NCI-H2171 (cell line): ENCODE measurements around the gene CELF3.
"Not testable (repeated sequence)": the region's sequence is repeated elsewhere in the genome, so short reads cannot be mapped to it uniquely, and the experiment has no call there.

Experiments used
- DNase-seq: peaks from one replicate; lab custom pipeline; 2025; lab: John Stamatoyannopoulos, UW

CELF3 gene

DNA sequence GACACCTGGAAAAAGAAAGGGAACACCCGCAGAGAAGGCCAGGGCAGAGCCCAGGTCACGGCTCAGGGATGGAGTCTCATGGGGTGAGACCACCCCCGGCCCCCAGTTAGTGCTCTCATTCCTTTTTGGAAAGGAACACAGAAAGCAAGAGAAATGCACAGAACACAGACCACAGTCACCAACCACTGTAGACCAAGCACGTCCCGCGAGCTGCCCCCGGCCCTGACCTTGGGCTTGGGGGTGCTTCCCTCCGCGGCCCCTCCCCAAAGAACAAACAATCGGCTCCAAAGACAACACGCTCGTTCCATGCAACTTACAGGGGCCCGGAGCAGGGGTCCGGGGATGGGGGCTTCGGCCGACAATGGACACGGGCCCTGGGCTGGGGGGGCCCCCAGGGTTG, 12.8 kb downstream of the CELF3 start:
- DNase-seq = no peak

DNA sequence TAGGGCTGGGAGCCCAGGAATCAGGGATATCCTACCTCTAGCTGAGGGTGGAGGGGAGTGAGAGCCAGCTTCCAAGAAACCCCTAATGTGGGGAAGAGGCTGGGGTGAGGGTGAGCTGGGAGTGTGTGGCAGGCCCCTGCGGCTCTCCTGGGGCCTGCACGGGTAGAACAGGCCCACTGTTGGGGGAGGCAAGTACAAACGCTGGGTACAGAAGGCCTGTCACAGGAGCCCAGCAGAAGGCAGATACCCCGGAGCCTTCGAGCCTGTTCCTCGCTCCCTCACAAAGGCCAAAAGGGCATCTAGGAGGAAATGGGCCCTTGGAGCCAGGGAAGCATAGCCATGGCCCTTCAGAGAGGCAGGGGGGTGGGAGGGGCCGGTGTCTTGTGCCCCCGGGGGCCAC, 13.7 kb downstream of the CELF3 start:
- DNase-seq = no peak

DNA sequence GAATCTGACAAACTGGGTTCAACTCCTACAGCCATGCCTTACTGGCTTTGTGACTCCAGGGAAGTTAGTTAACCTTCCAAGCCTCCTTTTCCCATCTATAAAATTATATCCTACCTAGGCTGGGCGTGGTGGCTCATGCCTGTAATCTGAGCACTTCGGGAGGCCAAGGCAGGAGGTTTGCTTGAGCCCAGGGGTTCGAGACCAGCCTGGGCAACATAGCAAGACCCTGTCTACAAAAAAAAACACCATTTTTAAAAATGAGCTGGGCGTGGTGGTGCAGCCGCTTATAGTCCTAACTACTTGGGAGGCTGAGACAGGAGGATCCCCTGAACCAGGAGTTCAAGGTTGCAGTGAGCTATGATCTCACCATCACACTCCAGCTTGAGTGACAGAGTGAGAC, 15.1 kb downstream of the CELF3 start:
- no peak for DNase-seq

DNA sequence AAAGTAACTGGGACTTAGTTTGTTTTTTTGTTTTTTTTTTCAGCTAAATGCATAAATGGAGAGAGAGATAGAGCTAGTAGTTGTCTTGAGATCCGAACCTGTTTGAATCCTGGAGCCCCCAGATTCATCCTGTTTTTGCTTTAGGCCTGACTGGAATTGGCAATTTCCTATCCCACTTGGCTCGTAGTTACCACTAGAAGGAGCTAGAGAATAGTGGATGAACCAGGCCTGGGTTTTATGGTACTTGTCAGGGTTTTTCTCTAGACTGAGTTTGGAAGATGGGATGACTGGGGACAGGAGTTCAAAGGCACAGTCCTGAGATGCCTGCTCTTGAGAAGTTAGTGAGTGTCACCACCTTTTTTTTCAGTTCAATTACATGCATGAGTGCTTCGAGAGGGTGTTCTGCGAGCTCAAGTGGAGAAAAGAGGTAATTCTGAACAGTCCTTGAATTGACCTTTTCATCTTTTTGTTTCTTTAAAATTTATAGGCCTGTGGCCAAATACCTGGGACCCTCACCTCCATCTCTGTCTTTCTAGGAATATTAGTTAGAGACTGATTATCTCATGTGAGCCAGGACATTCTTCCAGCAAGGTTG, 23.4 kb downstream of the CELF3 start:
- peak; percentile 5 for DNase-seq

DNA sequence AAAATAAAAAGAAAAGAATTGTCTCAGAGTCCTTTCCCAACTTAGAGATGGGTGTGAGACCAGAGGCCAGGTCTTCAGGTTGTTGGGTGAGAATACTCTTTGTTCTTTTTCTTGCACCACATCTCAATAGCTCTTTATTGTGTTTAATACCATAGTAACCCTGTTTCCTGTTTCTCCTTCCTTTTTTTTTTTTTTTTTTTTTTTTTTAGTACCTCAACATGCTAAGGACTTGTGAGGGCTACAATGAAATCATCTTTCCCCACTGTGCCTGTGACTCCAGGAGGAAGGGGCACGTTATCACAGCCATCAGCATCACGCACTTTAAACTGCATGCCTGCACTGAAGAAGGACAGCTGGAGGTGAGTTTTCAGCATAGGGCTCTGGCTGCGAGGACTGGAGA, 24.4 kb downstream of the CELF3 start:
- no peak for DNase-seq

DNA sequence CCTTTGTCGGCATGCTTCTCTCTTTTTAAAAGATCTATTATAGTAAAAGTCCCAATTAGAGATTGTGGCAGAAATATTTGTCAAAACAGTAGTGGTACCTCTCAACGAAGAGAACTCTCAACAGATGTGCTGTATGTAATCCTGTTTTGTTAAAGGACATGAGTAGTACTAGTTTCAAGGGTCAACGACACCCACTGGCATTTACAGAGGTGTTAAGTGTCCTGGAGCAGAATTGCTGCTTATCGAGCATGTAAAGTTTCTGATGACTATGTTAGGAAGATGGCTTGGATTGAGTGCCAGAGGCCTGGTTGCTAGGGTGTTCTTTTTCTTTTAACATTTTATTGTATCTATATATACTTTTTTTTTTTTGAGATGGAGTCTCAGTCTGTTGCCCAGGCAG, 27.1 kb downstream of the CELF3 start:
- DNase-seq = no peak

DNA sequence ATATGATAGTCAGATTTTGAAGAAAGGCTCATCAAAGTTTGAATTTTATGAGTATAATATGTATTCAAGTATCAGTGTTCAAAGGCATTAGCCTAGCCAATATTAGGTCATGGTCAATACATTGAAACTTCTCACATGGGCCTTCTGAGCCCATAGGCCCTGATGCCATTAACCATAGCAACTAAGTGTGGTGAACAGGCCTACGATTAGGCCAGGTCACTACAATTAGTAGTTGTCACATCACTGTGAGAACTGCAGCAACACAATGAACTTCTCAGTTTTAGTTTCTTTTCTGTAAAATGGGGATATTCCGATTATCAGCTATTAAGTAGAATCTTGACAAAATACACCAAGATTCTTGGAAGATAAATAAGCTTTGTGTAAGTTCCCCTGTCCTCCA, 30.0 kb downstream of the CELF3 start:
- no peak for DNase-seq

DNA sequence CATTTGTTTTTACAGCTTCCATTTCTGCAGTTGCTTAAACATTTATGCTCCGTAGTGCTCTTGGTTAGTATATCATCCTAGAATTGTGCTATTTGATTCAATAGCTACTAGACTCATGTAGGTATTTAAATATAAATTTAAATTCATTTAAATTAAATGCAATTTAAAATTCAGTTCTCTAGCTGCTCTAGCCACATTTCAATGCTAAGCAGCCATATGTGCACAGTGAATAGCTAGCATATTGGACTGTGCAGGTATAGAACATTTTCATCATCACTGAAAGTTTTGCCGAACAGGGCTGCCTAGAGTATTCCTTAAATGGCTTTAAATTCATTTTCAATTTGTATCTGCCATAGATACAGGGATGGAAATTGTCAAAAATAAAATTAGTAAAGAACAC, 32.5 kb downstream of the CELF3 start:
- no peak for DNase-seq

DNA sequence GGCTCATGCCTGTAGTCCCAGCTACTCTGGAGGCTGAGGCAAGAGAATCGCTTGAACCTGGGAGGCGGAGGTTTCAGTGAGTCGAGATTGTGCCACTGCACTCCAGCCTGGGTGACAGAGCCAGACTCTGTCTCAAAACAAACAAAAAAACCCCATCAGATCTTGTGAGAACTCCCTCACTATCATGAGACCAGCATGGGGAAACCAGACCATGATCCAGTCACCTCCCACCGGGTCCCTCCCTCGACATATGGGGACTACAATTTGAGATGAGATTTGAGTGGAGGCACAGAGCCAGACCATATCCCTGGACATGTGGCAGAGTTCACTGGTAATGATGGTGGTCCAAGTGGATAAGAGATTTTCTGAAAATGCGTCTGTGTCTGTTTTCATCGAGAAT, 33.7 kb downstream of the CELF3 start:
- not testable (repeated sequence) for DNase-seq

DNA sequence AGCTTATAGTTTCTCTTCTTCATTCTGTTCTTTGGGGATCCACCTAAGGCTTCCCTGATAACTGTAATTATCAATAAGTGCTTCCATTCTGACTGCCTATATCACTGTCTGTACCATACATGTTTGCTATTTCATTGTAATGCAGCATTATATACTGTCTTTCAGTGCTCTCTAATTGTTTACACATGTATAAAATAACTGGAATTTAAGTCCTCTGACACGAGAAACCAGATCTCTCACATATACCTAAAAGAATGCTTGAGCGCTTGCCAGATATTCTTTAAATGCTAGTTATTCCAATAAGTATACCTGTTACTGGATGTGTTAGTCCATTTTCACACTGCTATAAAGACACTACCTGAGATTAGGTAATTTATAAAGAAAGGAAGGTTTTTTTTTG, 34.7 kb downstream of the CELF3 start:
- DNase-seq = no peak

DNA sequence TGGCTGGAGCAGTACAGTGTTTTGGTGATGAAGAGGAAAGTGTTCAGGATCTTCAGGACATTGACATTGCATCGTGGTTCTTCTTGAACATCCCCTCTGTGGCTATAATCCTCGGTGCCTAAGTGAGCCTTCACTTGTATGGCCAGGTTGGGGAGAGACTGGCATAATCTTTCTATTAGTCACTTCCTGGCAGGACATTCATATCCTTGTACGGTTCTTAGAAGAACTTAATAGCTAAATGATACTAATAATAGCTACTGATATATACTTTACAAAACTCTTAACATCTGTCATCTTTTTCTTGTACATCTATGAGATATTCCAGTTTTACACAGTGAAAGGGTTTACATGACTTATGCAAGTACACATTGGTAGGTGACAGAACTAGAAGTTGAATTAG, 35.8 kb downstream of the CELF3 start:
- DNase-seq = no peak

DNA sequence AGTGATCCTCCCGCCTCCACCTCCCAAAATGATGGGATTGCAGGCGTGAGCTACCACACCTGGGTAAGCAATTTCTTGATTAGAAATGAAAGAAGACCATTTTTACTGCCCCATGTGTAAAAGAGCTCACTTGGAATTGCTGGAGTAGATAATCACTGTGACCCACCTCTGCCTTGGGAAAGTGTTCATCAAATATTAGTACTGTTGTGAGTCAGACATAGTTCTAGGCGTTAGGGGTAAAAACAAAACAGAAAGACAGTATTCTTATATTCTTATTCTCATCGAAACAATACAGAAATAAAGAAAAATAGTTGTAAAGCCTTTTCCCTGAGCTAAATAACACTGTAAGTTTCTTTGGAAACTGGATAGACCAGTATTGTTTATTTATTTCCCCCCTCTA, 36.2 kb downstream of the CELF3 start:
- DNase-seq = no peak

DNA sequence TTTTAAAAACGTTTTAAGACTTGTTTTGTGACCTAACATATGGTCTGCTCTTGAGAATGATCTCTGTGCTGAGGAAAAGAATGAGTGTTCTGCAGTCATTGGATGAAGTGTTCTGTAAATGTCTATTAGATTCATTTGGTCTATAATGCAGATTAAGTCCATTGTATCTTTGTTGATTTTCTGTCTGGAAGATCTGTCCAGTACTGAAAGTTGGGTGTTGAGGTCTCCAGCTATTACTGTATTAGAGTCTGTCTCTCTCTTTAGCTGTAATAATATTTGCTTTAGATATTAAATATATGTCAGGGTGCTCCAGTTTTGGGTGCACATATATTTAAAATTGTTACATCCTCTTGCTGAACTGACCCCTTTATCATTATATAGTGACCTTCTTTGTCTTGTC, 43.2 kb downstream of the CELF3 start:
- DNase-seq = no peak

DNA sequence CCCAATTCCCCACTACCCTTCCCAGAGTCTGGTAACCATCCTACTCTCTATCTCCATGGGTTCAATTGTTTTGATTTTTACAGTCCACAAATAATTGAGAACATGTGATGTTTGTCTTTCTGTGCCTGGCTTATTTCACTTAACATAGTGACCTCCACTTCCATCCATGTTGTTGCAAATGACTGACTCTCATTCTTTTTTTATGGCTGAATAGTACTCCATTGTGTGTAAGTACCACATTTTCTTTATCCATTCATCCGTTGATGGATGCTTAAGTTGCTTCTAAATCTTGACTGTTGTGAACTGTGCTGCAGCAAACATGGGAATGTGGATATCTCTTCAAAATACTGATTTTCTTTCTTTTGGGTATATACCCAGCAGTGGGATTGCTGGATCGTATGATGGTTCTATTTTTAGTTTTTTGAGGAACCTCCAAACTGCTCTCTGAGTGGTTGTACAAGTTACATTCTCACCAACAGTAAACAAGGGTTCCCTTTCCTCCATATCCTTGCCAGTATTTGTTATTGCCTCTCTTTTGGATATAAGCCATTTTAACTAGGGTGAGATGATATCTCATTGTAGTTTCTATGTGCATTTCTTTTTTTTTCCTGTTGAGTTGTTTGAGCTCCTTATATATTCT, 46.4 kb downstream of the CELF3 start:
- not testable (repeated sequence) for DNase-seq

DNA sequence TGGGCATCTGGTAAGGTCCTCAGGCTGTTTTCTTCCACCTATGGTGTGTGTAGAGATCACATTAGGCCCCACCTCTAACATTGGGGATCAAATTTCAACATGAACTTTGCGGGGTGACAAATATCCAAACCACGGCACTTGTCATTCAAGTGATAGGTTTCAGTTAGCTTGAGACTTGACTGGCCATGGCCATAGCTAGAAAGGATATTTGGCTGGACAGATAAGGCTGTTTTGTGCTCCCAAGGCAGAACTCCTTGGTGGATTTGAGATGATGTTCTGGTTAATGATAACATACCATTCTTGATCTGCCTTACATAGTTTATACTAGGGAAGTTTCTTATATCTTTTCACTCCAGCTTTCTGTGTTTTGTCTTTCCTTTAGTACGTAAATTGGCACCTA, 48.5 kb downstream of the CELF3 start:
- DNase-seq = no peak

DNA sequence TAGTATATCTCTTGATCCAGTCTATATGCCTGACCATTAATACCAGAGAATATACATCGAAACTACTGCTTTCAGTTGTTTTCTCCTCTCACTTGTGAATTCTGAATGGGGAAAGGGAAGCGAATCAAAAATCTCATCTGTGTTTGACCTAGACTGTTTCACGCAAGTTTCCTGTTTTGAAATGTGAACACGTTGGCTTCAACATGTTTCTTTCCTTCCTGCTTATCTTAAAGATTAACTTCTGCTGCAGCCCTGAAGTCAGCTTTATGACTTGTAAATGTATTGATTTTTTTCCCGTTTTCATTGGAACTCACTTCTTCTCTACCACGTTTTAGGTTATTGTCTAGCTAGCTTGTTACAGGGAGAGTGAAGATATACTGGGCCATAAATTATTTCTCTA, 54.9 kb downstream of the CELF3 start:
- no peak for DNase-seq

DNA sequence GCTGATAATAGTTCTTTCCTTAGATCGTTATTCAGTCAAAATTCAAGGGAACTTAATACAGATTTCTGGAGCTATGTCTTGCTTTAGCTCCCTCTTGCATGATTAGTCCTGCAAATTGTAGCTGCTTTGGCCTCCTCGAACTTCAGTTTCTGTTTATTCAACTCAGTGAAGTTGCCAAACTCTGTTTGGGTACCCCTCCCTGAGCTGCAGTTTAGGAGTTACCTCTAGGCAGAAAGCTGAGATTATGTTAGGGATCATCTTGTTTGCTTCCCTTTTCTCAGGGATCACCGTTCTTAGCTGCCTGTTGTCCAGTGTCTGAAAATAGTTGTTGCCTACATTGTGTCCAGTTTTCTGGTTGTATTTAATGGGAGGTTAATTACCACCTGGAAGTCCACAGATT, 61.2 kb downstream of the CELF3 start:
- no peak for DNase-seq

DNA sequence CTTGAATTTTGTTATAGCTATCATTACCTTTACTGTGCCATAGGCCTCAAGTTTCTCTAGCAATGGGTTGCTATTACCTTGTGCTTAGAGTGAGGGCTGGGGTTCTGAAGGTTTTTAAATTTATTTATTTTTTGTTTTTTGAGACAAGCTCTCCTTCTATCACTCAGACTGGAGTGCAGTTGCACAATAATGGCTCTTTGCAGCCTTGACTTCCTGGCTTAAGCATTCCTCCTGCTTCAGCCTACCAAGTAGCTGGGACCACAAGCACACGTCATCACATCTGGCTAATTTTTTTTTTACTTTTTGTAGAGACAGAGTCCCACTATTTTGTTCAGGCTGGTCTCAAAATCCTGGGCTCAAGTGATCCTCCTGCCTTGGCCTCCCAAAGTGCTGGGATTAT, 63.2 kb downstream of the CELF3 start:
- DNase-seq = no peak
